Fibroblast of pulmonary artery (primary cell): ENCODE measurements around the gene IGF1R.

Source experiments
- DNase-seq: peaks from one replicate; pipeline ENCODE4 v3.0.0-alpha.2; 2010; ENCODE audit warnings: low read depth
- H3K4me3 ChIP-seq: replicated peaks from 2 replicates; pipeline ENCODE4 v1.5.1; 2011; ENCODE audit warnings: low read depth, mild to moderate bottlenecking, control low read depth, low read length, moderate library complexity
- TF ChIP-seq, protein P1 (sequence below): IDR thresholded peaks from 2 replicates; pipeline ENCODE4 v1.5.1; 2011; ENCODE audit warnings: mild to moderate bottlenecking, control low read depth, low read length, inconsistent platforms; ENCODE audit errors: missing control alignments

IGF1R gene

DNA sequence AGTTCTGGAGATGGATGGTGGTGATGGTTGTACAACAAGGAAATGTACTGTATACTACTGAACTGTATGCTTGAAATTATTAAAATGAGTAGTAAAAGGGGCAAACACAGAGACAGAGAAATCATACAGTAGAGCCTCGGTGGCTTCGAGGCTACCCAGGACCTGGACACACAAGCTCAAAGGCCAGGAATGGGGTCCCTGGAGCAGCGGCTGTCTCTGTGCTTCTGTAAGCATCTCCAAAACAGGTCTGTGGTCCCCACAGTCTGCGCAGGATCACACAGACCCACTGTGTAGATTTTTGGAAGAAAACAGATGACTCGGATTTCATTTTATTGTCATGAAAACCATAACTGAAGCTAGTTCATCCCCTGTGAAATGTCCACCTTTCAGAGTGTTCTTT, 319.6 kb downstream of the IGF1R start:
- TF ChIP-seq, protein P1, sequence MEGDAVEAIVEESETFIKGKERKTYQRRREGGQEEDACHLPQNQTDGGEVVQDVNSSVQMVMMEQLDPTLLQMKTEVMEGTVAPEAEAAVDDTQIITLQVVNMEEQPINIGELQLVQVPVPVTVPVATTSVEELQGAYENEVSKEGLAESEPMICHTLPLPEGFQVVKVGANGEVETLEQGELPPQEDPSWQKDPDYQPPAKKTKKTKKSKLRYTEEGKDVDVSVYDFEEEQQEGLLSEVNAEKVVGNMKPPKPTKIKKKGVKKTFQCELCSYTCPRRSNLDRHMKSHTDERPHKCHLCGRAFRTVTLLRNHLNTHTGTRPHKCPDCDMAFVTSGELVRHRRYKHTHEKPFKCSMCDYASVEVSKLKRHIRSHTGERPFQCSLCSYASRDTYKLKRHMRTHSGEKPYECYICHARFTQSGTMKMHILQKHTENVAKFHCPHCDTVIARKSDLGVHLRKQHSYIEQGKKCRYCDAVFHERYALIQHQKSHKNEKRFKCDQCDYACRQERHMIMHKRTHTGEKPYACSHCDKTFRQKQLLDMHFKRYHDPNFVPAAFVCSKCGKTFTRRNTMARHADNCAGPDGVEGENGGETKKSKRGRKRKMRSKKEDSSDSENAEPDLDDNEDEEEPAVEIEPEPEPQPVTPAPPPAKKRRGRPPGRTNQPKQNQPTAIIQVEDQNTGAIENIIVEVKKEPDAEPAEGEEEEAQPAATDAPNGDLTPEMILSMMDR: no peak
- no peak for DNase-seq
- H3K4me3 ChIP-seq: no peak overlapping the region

DNA sequence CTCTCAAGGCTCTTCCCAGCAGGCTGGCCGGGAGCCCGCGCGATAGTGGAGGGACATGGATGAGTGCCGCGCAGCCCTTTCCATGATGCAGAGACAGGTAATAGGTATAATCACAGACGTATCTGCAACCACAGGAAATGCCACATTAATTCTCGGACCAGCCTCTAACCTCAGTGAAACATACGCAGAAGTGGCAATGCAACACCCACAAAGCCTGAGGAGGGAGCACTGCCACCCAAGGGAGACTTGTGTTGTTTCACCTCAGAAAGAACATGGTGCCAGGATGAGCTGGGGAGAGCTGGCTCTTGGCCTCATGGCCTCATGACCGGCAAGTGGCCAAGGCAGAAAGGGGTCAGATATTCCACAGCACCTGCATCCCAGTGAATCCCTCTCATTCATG, 320.2 kb downstream of the IGF1R start:
- DNase-seq: no peak
- TF ChIP-seq, protein P1: no peak
- H3K4me3 ChIP-seq: no peak overlapping the region

DNA sequence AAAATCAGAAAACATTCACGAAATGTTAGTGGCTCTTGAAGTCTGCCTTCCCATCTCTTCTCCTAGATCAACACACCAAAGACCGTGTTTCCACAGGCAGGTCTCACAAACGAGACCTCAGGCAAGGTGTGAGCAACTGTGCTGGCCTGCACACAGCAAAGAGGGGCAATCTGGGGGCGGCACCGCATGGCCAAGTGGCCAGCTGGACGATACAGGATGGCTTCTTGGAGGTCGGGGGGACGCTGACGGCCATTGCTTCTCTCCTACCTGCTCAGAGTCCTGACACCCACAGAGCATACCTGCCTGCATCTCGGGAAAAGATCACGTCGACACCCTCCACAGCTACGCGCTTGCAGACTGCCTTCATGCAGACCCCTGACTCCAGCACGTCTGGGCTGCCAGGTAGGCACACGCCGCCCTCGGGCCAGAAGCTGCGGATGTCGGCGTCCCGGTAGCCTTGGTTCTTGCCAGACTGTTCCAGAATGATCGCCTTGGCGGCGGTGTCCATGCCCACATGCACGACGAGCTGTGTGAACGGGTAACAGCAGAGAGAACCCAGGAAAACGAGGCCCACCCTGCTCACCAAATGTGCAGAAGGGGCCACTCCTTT, 320.9 kb downstream of the IGF1R start:
- no peak overlapping the region for H3K4me3 ChIP-seq
- no peak for DNase-seq
- TF ChIP-seq, protein P1: no peak

DNA sequence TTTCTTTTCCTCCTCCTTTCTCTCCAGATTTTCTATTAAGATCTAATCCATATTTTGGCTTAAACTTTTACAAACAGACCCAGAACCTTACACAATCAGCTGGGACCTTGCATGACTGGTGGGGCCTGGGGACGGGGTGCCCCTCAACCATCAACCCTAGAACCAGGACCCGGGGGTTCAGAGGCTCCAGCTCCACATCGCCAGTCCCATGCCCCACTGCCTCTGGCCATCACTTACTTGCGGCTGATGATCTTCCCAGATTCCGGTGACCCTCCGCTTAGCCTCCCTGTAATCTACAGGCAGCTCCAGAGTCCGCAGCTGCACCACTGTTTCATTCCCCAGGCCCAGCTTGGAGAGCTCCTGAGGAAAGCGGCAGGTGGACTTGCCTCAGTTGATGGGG, 322.5 kb downstream of the IGF1R start:
- H3K4me3 ChIP-seq: no peak overlapping the region
- no peak for DNase-seq
- TF ChIP-seq, protein P1: no peak

DNA sequence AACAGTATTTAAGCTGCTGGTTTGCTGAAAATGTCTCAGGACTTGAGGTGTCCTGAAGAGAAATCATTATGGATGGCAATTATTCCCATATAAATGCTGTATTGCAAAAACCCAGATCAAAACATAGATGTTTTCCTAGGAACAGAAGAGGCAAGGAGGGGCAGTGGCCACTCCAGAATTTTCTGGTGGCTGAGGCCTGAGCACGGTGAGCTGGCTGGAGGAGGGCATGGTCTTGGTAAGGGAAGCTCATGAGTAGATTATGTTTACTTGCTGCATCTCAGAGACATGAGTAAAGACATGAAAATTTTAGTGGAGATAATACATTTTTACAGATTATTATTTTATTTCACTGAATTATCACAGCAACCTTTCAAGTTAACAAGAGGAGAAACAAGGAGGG, 328.2 kb downstream of the IGF1R start:
- TF ChIP-seq, protein P1: no peak
- no peak overlapping the region for H3K4me3 ChIP-seq
- no peak for DNase-seq

DNA sequence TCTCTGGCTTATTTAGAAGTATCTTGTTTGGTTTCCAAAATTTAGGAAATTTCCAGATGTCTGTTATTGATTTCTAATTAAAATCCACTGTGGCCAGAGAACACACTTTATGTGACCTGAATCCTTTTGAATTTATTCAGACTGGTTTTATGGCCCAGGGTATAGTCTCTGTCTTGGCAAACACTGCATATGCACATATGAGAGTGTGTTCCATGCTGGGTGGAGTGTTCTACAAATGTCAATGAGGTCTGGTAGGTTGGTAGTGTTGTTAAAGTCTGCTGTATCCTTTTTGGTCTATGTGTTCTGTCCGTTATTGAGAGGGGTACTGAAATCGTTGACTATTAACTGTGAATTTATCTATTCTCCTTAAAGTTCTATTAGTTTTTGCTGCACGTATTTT, 329.1 kb downstream of the IGF1R start:
- DNase-seq: no peak
- TF ChIP-seq, protein P1: no peak
- no peak overlapping the region for H3K4me3 ChIP-seq

DNA sequence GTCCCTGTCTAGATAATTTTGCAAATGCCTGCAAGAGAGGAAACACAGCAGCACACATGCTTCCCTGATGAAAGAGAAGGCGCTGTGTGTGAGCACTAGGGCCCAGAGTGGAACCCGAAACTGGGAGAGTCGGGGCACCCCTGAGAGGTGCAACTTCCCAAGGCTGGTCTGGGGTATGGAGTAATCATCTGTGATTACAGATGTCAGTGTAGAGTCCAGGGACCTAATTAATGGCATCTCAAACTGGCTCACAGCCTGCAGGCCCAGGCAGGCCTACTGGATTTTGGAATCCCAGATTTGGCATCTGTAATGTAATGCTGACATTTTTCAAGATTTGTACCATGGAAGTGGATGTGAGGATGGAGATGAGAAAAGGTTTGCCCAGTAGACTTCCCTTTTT, 329.8 kb downstream of the IGF1R start:
- no peak for DNase-seq
- TF ChIP-seq, protein P1: no peak
- H3K4me3 ChIP-seq: no peak overlapping the region
